Hepatocyte (in vitro differentiated cells): ENCODE data around the gene KCNB1.

Experiments
- EZH2phosphoT487 ChIP-seq: fragments of 200-600 bp; sonication (generic); IDR thresholded peaks from one replicate; pipeline ENCODE4 v1.6.1; 2018; ENCODE audit warnings: antibody characterized with exemption, mild to moderate bottlenecking, low read depth, moderate library complexity; ENCODE audit not compliant: unreplicated experiment, severe bottlenecking
- TF ChIP-seq, protein P1 (sequence below): fragments of 200-600 bp; sonication (generic); IDR thresholded peaks from 2 replicates; pipeline ENCODE4 v1.5.1; 2016; ENCODE audit warnings: antibody characterized with exemption, mild to moderate bottlenecking; ENCODE audit not compliant: poor library complexity

DNA sequence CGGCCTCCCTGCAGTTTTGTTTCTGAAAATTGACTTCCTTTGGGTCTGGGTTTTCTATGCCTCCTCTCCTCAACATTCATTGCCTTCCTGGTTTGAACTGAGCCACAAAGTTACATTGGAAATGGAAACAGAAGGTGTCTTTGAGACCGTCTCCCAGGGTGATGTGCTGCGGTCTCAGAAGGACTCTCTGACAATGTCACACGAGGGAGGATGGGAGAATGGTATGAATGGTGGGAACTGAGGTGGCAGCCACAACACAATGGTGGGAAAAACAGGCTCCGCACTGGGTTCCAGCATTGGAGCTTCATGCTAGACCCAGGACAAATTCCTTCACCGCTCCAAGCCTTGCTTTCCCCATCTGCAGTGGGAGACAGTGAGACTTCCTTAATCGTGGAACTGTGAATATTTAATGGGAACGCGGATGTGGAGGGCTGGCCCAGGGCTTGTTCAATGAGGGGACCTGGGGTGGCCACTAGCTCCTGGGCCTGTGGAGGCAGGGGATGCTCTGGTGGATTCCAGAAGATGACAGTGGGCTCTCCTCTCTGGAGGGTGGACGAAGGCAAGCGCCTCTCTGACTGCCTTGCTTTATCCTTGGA is 73.9 kb downstream of the KCNB1 start:
- TF ChIP-seq, protein P1, sequence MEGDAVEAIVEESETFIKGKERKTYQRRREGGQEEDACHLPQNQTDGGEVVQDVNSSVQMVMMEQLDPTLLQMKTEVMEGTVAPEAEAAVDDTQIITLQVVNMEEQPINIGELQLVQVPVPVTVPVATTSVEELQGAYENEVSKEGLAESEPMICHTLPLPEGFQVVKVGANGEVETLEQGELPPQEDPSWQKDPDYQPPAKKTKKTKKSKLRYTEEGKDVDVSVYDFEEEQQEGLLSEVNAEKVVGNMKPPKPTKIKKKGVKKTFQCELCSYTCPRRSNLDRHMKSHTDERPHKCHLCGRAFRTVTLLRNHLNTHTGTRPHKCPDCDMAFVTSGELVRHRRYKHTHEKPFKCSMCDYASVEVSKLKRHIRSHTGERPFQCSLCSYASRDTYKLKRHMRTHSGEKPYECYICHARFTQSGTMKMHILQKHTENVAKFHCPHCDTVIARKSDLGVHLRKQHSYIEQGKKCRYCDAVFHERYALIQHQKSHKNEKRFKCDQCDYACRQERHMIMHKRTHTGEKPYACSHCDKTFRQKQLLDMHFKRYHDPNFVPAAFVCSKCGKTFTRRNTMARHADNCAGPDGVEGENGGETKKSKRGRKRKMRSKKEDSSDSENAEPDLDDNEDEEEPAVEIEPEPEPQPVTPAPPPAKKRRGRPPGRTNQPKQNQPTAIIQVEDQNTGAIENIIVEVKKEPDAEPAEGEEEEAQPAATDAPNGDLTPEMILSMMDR: no peak
- TF ChIP-seq EZH2phosphoT487: no peak
